Esophagus squamous epithelium (tissue), 4 donors: ENCODE measurements around the gene SNX27.

Experiments
- POLR2A ChIP-seq, 4 donors: fragments of 450-650 bp; IDR thresholded peaks; one replicate each; pipeline ENCODE4 v1.6.1; 2017; ENCODE audit warnings: antibody characterized with exemption in 4 of 4, mild to moderate bottlenecking in 4 of 4, moderate library complexity in 3 of 4
- TF ChIP-seq, protein P1 (sequence below), 6 experiments: fragments of 450-650 bp in 4 of 6; fragments of 200-600 bp in 2 of 6; sonication (generic) in 2 of 6; IDR thresholded peaks; one replicate each; pipeline ENCODE4 v1.5.1; 2016 to 2019; ENCODE audit warnings: antibody characterized with exemption in 6 of 6, mild to moderate bottlenecking in 4 of 6, moderate library complexity in 4 of 6

DNA sequence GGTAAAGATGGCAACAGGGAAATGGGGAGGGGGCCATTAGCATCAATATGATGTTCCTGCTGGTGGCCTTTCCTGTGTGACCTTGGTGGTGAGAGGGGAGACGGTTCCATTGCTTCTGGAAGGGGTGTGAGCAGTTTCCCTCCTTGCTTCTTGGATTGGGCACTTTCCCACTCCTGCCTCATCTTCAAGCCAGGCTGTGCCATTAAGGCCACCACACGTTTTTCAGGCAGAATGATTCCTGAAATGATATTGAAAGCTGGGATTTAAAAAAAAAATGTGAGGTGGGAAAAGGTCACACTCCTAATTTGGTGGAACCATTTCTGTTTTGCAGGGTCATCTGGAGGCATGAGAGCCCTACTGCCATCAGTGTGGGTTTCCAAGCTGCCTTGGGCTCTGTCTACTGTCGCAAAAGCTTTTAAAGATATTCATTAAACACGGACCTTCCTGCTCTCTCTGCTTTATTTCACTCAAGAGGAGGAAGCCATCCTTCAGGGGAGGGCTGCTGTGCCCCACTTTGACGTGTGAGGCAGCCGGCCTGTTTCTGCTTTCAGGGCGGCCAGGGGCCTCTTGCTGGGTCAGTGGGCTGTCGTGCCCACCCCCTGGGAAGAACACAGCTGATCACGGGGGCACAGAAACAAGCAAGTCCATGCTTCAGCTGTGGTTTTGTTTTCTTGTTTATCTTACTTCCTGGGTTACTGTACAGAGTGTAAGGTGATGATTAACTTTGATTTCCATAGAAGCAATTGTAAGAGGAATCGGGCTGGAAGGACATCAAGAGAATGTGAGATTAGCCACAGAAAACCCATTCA is 117.5 kb downstream of the SNX27 start:
- TF ChIP-seq, protein P1, sequence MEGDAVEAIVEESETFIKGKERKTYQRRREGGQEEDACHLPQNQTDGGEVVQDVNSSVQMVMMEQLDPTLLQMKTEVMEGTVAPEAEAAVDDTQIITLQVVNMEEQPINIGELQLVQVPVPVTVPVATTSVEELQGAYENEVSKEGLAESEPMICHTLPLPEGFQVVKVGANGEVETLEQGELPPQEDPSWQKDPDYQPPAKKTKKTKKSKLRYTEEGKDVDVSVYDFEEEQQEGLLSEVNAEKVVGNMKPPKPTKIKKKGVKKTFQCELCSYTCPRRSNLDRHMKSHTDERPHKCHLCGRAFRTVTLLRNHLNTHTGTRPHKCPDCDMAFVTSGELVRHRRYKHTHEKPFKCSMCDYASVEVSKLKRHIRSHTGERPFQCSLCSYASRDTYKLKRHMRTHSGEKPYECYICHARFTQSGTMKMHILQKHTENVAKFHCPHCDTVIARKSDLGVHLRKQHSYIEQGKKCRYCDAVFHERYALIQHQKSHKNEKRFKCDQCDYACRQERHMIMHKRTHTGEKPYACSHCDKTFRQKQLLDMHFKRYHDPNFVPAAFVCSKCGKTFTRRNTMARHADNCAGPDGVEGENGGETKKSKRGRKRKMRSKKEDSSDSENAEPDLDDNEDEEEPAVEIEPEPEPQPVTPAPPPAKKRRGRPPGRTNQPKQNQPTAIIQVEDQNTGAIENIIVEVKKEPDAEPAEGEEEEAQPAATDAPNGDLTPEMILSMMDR (IDR thresholded peaks at IDR 0.05): no peak
- TF ChIP-seq POLR2A (IDR thresholded peaks at IDR 0.05): no peak
